Stimulated activated naive B cell treated with anti-CD40 and anti-IgM and Interleukin-4, amounts not matched to agents 10 μg/mL and 1 μg/mL and 100 μg/mL, for 72 hours (primary cell): Measurements from ENCODE around the gene CTSL.
"Not testable (repeated sequence)": the region's sequence is repeated elsewhere in the genome, so short reads cannot be mapped to it uniquely, and the experiment has no call there.

Experiments used
- ATAC-seq, 2 donors: fragments of 150-1000 bp; cut with Tn5 transposase; replicated peaks; 2 replicates each; pipeline ENCODE4 v1.10.0; 2021; ENCODE audit warnings: moderate library complexity in 1 of 2
- DNase-seq: peaks from one replicate; pipeline ENCODE4 v3.0.0; 2021
- H3K27ac Mint-ChIP-seq: one replicate; pipeline ENCODE4 v1.8.0; 2022; ENCODE audit warnings: mild to moderate bottlenecking, mixed read lengths
- H3K27me3 Mint-ChIP-seq, 2 donors: one replicate each; pipeline ENCODE4 v1.8.0; 2022; ENCODE audit warnings: mixed read lengths in 2 of 2
- H3K36me3 Mint-ChIP-seq, 2 donors: one replicate each; pipeline ENCODE4 v1.8.0; 2022; ENCODE audit warnings: mixed read lengths in 2 of 2, mild to moderate bottlenecking in 1 of 2
- H3K4me1 Mint-ChIP-seq, 2 donors: one replicate each; pipeline ENCODE4 v1.8.0; 2022; ENCODE audit warnings: mixed read lengths in 2 of 2, mild to moderate bottlenecking in 1 of 2
- H3K4me3 Mint-ChIP-seq, 2 donors: one replicate each; pipeline ENCODE4 v1.8.0; 2022; ENCODE audit warnings: mild to moderate bottlenecking in 2 of 2, mixed read lengths in 2 of 2, moderate library complexity in 1 of 2
- H3K9me3 Mint-ChIP-seq, 2 donors: one replicate each; pipeline ENCODE4 v1.8.0; 2022; ENCODE audit warnings: mixed read lengths in 2 of 2, mild to moderate bottlenecking in 1 of 2

CTSL gene

DNA sequence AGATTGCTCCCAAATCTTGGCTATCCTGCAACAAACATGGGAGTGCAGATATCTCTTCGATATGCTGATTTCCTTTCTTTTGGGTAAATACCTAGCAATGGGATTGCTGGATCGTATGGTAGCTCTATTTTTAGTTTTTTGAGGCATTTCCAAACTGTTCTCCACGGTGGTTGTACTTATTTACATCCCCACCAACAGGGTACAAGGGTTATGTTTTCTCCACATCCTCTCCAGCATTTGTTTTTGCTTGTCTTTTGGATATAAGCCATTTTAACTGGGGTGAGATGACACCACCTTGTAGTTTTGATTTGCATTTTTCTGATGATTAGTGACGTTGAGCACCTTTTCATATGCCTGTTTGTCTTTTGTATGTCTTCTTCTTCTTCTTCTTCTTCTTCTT lies 20.3 kb downstream of the CTSL start:
- no peaks in the 10 kb centered on the region for H3K4me1 Mint-ChIP-seq
- H3K36me3 Mint-ChIP-seq = no peaks in the 10 kb centered on the region
- H3K4me3 Mint-ChIP-seq = no peak overlapping the region
- H3K9me3 Mint-ChIP-seq = peaks cover 6 to 12% of the 10 kb centered on the region in 2 donors
- no peak overlapping the region for H3K27ac Mint-ChIP-seq
- no peak for DNase-seq
- ATAC-seq = no peak
- peaks cover 0 to 5% of the 10 kb centered on the region in 2 donors for H3K27me3 Mint-ChIP-seq

DNA sequence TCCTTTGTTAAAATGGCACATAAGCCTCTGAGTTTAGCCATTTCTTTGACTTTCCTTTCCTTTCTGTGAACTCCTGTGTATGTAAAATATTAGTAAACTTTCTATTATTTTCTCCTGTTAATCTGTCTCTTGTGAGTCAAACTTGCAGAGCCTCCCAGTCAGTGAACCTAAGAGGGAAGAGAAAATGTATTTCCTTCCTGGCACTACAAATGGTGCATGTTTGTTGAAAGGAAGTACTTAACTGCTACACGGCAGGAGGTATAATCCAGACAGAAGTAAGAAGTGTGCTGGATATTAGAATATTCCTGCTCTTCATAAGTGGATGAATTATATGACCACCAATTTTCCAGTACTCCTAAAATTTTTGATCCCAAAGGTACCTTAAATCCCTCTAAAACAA lies 23.0 kb downstream of the CTSL start:
- no peaks in the 10 kb centered on the region for H3K4me1 Mint-ChIP-seq
- no peak overlapping the region for H3K4me3 Mint-ChIP-seq
- H3K9me3 Mint-ChIP-seq = peaks cover 0 to 1% of the 10 kb centered on the region in 2 donors
- H3K27ac Mint-ChIP-seq = peak overlapping the region; percentile 6
- ATAC-seq (no peak), DNase-seq (no peak)
- peaks cover 0 to 5% of the 10 kb centered on the region in 2 donors for H3K27me3 Mint-ChIP-seq
- no peaks in the 10 kb centered on the region for H3K36me3 Mint-ChIP-seq

DNA sequence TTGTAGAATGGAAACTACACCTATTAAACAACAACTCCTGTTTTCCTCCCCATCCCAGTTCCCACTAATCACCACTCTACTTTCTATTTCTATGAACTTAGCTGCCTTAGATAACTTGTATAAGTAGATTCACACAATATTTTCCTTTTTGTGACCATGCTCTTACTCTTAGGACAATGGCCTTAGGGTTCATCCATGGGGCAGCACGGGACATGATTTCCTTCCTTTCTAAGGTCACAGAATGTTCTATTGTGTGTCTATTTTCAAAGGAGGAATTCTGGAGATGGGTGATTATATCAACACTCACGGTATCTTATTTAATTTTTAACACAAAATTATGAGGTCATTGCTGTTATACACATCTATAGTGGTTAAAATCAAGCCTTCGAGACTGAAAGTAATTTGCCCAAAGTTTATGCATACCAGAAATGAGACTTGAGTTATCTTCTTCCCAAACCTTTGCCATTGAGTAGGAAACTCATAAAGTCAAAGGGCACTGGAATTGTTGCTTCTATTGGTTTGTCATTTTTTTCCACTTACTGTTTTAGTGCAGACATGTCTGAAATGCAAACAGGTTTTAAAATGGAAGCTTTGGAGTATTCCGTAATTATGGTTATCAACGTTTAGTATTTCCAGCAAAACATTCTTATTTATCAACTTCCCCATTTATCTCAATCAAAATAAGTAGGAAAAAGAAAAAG lies 23.6 kb downstream of the CTSL start:
- H3K27ac Mint-ChIP-seq = no peak overlapping the region

DNA sequence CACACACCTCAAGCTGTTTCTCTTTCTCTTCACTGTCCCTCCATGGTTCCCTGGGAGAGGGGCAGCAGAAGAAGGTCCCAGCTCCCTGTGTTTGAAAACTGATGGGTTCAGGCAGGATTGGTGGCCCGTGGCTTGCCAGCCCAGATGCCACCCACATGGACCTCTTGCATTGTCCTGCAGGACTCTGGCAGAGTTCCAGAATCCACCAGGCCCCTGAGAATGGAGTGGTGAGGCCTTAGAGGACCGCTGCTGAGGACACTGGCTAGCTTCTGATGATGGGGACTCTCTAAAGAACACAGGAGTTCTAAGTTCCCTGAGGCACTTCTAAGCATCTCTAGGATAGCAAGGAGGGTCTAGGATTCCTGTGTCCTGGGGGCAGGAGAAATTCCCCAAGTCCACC lies 24.8 kb downstream of the CTSL start:
- peaks cover 0 to 5% of the 10 kb centered on the region in 2 donors for H3K27me3 Mint-ChIP-seq
- H3K4me1 Mint-ChIP-seq = no peaks in the 10 kb centered on the region
- no peak overlapping the region for H3K4me3 Mint-ChIP-seq
- no peaks in the 10 kb centered on the region for H3K36me3 Mint-ChIP-seq
- no peak for DNase-seq
- ATAC-seq = no peak
- H3K27ac Mint-ChIP-seq = no peak overlapping the region
- H3K9me3 Mint-ChIP-seq = peaks cover 0 to 8% of the 10 kb centered on the region in 2 donors

More for the DNA sequence above, 23.6 kb downstream of the CTSL start:
- peaks cover 0 to 5% of the 10 kb centered on the region in 2 donors for H3K27me3 Mint-ChIP-seq
- peaks cover 0 to 1% of the 10 kb centered on the region in 2 donors for H3K9me3 Mint-ChIP-seq
- H3K4me3 Mint-ChIP-seq = no peak overlapping the region
- H3K36me3 Mint-ChIP-seq = no peaks in the 10 kb centered on the region
- H3K4me1 Mint-ChIP-seq = no peaks in the 10 kb centered on the region
- no peak for DNase-seq
- no peak for ATAC-seq

DNA sequence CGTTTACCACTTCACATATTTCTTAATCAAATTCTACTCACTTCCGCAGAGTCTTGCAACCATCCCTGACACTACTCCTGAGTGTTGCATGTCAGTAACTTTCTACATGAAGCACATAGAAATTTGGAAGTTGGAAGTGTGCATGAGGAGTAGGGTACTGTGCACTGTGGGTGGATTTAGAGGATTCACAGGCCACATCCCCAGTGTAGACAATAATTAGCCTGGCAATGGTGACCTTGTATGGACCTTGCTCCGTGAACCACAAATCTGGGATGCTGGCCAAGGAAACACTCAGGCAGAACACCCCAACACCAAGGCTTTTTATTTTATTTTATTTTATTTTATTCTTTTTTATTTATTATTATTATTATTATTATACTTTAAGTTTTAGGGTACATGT lies 25.5 kb downstream of the CTSL start:
- Mint-ChIP-seq H3K36me3 (no peaks in the 10 kb centered on the region), H3K4me3 (no peak overlapping the region), H3K4me1 (no peaks in the 10 kb centered on the region), H3K27ac (no peak overlapping the region), H3K27me3 (peaks cover 0 to 5% of the 10 kb centered on the region in 2 donors), H3K9me3 (peaks cover 0 to 8% of the 10 kb centered on the region in 2 donors)
- DNase-seq (no peak), ATAC-seq (no peak)

DNA sequence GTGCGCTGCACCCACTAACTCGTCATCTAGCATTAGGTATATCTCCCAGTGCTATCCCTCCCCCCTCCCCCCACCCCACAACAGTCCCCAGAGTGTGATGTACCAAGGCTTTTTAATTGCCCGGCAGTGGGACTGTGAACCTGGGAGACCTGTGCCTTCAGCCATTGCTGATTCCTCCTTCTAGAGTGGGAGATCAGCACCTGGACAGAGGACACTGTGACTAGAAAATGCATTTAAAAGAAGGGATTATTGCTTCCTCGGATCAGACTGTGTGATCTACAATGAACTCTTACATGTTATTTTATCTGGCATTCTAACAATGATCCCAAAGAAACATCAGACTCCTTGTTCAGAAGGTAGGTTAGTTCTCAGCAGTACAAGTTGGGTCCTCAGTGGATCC lies 25.9 kb downstream of the CTSL start:
- ATAC-seq (no peak), DNase-seq (no peak)
- no peak overlapping the region for H3K4me3 Mint-ChIP-seq
- H3K27me3 Mint-ChIP-seq = peaks cover 0 to 5% of the 10 kb centered on the region in 2 donors
- H3K9me3 Mint-ChIP-seq = peaks cover 0 to 8% of the 10 kb centered on the region in 2 donors
- H3K36me3 Mint-ChIP-seq = no peaks in the 10 kb centered on the region
- H3K27ac Mint-ChIP-seq = no peak overlapping the region
- no peaks in the 10 kb centered on the region for H3K4me1 Mint-ChIP-seq

DNA sequence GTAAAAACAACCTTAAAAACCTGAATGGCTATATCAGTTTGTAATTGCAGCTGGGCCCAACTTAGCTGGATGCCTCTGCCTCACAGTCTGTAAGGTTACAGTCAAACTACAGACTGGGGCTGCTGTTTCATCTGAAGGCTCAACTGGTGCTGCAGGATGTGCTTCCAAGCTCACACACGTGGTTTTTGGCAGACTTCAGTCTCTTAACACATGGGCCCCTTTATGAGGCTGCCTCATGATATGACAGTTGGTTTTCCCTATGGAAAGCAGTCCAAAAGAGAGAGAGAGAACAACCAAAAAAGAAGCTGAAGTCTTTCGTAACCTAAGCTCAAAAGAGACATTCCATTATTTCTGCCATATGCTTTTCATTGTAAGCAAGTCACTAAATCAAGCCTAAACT lies 27.4 kb downstream of the CTSL start:
- Mint-ChIP-seq H3K4me1 (no peaks in the 10 kb centered on the region), H3K4me3 (no peak overlapping the region), H3K36me3 (no peaks in the 10 kb centered on the region), H3K9me3 (peaks cover 0 to 8% of the 10 kb centered on the region in 2 donors), H3K27ac (no peak overlapping the region), H3K27me3 (no peaks in the 10 kb centered on the region)
- ATAC-seq = no peak
- DNase-seq = no peak

DNA sequence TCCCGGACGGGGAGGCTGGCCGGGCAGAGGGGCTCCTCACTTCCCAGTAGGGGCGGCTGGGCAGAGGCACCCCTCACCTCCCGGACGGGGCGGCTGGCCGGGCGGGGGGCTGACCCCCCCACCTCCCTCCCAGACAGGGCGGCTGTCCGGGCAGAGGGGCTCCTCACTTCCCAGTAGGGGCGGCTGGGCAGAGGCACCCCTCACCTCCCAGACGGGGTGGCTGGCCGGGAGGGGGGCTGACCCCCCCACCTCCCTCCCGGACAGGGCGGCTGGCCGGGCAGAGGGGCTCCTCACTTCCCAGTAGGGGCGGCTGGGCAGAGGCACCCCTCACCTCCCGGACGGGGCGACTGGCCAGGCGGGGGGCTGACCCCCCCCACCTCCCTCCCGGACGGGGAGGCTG lies 32.4 kb downstream of the CTSL start:
- H3K27me3 Mint-ChIP-seq, H3K4me1 Mint-ChIP-seq, DNase-seq, ATAC-seq, H3K27ac Mint-ChIP-seq, H3K4me3 Mint-ChIP-seq, H3K9me3 Mint-ChIP-seq, H3K36me3 Mint-ChIP-seq: not testable (repeated sequence)

DNA sequence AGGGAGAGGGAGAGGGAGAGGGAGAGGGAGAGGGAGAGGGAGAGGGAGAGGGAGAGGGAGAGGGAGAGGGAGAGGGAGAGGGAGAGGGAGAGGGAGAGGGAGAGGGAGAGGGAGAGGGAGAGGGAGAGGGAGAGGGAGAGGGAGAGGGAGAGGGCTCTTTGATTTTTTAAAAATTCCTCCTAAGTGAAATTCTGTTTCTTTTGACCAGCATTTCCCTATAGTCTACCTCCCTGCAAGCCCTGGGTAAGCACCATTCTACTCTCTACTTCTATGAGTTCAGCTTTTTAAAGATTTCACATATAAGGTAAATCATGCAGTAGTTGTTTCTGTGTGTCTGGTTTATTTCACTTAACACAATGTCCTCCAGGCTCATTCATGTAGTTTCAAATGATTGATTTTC lies 34.1 kb downstream of the CTSL start:
- H3K4me3 Mint-ChIP-seq, H3K27ac Mint-ChIP-seq, H3K4me1 Mint-ChIP-seq, DNase-seq, H3K9me3 Mint-ChIP-seq, H3K36me3 Mint-ChIP-seq, ATAC-seq: not testable (repeated sequence)
- peaks cover 10 to 15% of the 10 kb centered on the region in 2 donors for H3K27me3 Mint-ChIP-seq

DNA sequence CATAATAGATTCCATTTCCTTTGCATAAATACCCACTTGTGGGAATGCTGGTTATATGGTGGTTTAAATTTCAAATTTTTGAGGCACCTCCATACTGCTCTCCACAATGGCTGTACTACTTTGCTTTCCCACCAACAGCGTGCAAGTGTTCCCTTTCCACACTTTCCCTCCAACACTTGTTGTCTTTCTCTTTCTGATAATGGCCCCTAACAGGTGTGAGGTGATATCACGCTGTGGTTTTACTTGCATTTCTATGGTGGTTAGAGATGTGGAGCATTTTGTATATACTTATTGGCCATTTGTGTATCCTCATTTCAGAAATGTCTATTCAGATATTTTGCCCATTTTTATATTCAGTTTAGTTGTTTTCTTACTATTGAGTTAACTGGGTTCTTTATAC lies 34.6 kb downstream of the CTSL start:
- H3K4me3 Mint-ChIP-seq = no peak overlapping the region
- H3K9me3 Mint-ChIP-seq = peaks cover 0 to 2% of the 10 kb centered on the region in 2 donors
- H3K27me3 Mint-ChIP-seq = peaks cover 10 to 15% of the 10 kb centered on the region in 2 donors
- ATAC-seq (no peak), DNase-seq (no peak)
- H3K4me1 Mint-ChIP-seq = no peaks in the 10 kb centered on the region
- no peaks in the 10 kb centered on the region for H3K36me3 Mint-ChIP-seq
- no peak overlapping the region for H3K27ac Mint-ChIP-seq

DNA sequence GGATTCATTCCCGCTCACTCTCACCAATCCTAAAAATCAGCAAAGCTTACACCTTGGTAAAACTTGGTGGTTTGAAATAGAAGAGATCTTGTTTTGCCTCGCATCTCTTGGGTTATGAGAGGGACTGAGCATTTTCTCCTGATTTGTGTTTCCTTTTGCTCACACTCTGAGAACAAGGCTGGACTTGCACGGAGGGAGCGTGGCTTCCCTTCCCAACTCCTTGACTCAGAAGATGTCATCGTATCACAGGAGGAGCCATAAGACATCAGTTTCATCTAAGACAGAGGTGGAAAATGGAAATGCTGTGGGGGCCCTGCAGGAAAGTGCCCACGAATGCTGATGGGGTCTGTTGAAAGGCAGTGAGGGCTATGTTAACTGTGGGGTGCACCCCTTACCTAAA lies 37.4 kb downstream of the CTSL start:
- no peak overlapping the region for H3K4me3 Mint-ChIP-seq
- H3K27ac Mint-ChIP-seq = no peak overlapping the region
- no peak for ATAC-seq
- H3K27me3 Mint-ChIP-seq = peaks cover 10 to 15% of the 10 kb centered on the region in 2 donors
- H3K4me1 Mint-ChIP-seq = no peaks in the 10 kb centered on the region
- H3K36me3 Mint-ChIP-seq = no peaks in the 10 kb centered on the region
- H3K9me3 Mint-ChIP-seq = peaks cover 0 to 2% of the 10 kb centered on the region in 2 donors
- DNase-seq = no peak

DNA sequence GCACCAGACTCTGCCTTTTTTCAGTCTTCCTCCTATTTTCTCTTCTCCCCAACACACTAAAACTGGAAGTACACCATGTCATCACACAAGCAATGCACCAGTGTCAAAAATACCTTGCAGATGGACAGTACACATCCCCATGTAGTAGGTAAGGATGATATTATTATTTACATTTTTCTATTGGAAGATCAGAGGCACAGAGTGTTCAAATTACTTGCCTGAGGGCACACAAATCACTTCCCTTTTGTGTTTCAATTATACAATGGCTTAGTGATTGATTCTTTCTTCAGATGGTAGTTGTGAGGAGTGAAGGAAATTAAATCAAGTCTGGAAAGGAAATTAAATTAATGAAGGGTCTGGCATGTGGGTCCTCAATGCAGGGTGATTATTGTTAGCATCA lies 39.6 kb downstream of the CTSL start:
- ATAC-seq (no peak), DNase-seq (no peak)
- H3K4me3 Mint-ChIP-seq = no peak overlapping the region
- H3K4me1 Mint-ChIP-seq = no peaks in the 10 kb centered on the region
- H3K27me3 Mint-ChIP-seq = peaks cover 15 to 16% of the 10 kb centered on the region in 2 donors
- H3K36me3 Mint-ChIP-seq = no peaks in the 10 kb centered on the region
- H3K9me3 Mint-ChIP-seq = peaks cover 4 to 7% of the 10 kb centered on the region in 2 donors
- no peak overlapping the region for H3K27ac Mint-ChIP-seq

DNA sequence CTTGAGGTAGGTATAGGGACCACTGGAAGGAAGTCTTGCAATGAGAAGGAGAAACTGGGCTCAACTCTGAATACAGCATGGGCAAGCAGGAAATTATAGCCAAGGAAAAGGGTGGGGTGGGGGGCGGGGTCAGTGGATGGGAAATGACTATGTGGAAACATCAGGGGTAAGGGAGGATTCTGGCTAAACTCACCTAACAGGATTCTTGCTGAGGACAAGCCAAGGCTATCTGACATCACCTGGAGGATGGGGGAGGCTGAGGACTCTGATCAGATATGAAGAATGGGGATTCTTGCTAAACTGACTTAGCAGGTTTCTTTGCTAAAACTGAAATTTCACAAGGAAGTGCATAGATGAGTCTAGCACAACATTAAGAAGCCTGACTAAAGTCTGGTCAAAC lies 40.8 kb downstream of the CTSL start:
- ATAC-seq (no peak), DNase-seq (no peak)
- Mint-ChIP-seq H3K36me3 (no peaks in the 10 kb centered on the region), H3K4me3 (no peak overlapping the region), H3K9me3 (peaks cover 4 to 5% of the 10 kb centered on the region in 2 donors), H3K4me1 (no peaks in the 10 kb centered on the region), H3K27ac (no peak overlapping the region), H3K27me3 (peaks cover 13 to 20% of the 10 kb centered on the region in 2 donors)

DNA sequence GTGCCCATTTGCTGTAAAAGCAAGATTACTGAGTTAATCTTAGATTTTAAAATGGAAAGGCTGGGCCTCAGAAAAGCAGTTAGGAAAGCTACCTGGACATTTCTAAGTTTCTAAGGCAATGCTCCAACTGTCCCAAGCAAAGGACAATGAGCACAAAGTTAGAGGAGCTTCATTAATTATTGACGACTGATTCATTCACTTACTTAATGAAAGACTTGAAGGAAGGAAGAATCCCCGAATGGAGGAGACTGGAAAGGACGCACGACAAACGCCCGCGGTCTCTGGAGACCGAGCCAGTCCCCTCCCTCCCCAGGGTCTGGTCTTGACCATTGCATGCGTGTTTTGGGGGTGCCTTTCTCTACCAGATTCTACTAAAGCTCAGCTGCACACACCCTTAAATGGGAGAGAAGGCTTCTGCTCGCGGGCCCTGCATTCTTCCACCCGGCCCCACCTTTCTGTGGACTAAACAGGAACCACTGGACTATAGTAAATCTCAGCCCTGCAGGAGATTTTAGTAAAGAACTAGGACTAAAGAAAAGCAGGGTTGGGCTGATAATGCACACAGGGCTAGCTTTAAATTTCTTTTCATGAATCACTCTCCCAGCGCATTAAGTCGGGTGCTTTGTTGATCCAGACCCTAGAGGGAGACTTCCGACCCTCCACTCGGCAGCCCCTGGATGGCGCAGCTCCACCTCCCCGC lies 44.8 kb downstream of the CTSL start:
- DNase-seq = no peak
- no peak for ATAC-seq
- Mint-ChIP-seq H3K27ac (no peak overlapping the region), H3K4me1 (no peaks in the 10 kb centered on the region), H3K27me3 (peaks cover 12% of the 10 kb centered on the region in 2 donors), H3K9me3 (peaks cover 4 to 5% of the 10 kb centered on the region in 2 donors), H3K36me3 (no peaks in the 10 kb centered on the region), H3K4me3 (no peak overlapping the region)

DNA sequence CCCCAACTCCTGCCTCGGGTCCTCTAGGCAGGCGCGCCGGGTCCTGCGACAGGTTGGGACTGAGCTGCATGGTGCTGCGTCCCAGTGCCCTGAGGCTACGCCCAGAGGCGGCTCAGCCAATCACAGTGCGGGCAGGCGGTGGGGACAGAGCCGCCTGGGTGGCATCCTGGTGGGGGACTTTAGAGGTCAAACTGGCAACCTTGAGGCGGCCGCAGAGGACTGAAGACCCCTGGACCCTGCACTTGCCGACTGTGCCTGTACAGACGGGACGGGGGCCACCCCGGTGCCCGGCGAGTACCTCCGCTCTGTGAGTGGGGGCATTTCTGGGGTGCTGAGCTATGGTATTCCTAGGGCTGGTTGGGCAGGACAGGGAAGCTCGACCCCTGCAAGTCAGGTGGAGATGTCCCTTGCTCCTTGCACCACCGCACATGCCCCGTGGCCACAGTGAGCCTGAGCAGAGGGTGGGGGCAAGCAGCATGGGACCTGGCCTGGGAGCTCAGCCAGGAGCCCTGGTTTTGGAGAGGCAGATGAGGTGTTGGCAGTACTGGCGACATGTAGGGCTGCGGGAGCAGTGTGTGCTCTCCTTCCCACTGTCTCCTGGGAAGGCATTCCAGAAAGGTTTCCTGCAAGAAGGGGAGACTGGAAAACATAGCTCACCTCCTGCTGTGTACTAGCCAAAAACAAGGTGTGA lies 45.5 kb downstream of the CTSL start:
- H3K9me3 Mint-ChIP-seq = peaks cover 4 to 5% of the 10 kb centered on the region in 2 donors
- DNase-seq (no peak), ATAC-seq (no peak)
- H3K27me3 Mint-ChIP-seq = peaks cover 12 to 18% of the 10 kb centered on the region in 2 donors
- H3K27ac Mint-ChIP-seq = no peak overlapping the region
- H3K4me1 Mint-ChIP-seq = no peaks in the 10 kb centered on the region
- no peak overlapping the region for H3K4me3 Mint-ChIP-seq
- H3K36me3 Mint-ChIP-seq = no peaks in the 10 kb centered on the region
